ENCODE results near the gene PTHLH. TPM values are rescaled to one million over a fixed set of nuclear protein-coding genes. Genes with fewer than 3 reads are reported as not detected.

The PTHLH gene
- total and polyA plus RNA-seq, 2 experiments from 2014 or later = 3.1 to 4.5 TPM

GRCh38 chr12:27965966-27966365, 6.6 kb downstream of the PTHLH start:
- Histone ChIP-seq H3K36me3 (replicated peaks; ENCODE audit: insufficient read depth, low read depth) (no peaks in the 10 kb centered on the region), H2AFZ (no peak overlapping the region), H3K27me3 (peaks cover 50% of the 10 kb centered on the region), H4K20me1 (ENCODE audit: insufficient read depth, poor library complexity, severe bottlenecking) (no peaks in the 10 kb centered on the region), H3K27ac (no peak overlapping the region), H3K4me3 (no peak overlapping the region), H3K4me1 (ENCODE audit: insufficient read depth) (peaks cover 19% of the 10 kb centered on the region), H3K9me3 (ENCODE audit: low read depth) (no peaks in the 10 kb centered on the region), H3K79me2 (no peaks in the 10 kb centered on the region), H3K4me2 (no peak overlapping the region), H3K9me2 (replicated peaks; ENCODE audit: insufficient read depth) (no peaks in the 10 kb centered on the region)
- 93% methylated on average over 2 of the region's 2 CpGs for WGBS (ENCODE audit: low lambda C conversion rate, missing lambda C conversion rate)
- DNase-seq (ENCODE audit: low spot score) = no peak
- TF ChIP-seq EZH2 (IDR thresholded peaks at IDR 0.05; ENCODE audit: borderline replicate concordance) (no peak), CTCF (IDR thresholded peaks at IDR 0.05; ENCODE audit: poor library complexity) (no peak), EZH2phosphoT487 (IDR thresholded peaks at IDR 0.05; ENCODE audit: low read depth, severe bottlenecking, unreplicated experiment) (no peak)

DNA sequence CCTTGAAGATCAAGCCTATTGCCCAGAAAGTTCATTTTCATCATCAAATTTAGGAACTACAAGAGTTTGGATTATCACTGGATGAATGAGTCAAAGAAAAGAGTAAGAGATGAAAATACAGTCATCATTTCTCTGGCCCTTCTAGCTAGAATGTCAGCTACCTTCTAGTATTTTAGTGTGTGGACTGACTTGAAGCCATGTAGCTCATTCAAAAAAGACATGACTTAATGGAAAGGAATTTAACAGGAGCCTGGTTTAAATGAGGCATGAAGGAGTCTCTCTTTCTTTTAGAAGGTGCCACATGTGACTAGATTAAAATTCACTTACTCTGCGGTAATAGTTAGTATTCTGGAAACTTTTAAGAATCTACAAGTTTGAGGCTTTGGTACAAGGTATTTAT, 7.1 kb downstream of the PTHLH start:
- H3K27me3 ChIP-seq = peaks cover 46% of the 10 kb centered on the region

GRCh38 chr12:27964123-27964522, 8.4 kb downstream of the PTHLH start:
- TF ChIP-seq EZH2 (IDR thresholded peaks at IDR 0.05; ENCODE audit: borderline replicate concordance) (no peak), EZH2phosphoT487 (IDR thresholded peaks at IDR 0.05; ENCODE audit: low read depth, severe bottlenecking, unreplicated experiment) (no peak), CTCF (IDR thresholded peaks at IDR 0.05; ENCODE audit: poor library complexity) (no peak)
- peaks cover 43% of the 10 kb centered on the region for H3K27me3 ChIP-seq
- H3K4me1 ChIP-seq (ENCODE audit: insufficient read depth) = peaks cover 11% of the 10 kb centered on the region
- WGBS (ENCODE audit: low lambda C conversion rate, missing lambda C conversion rate) = 55% methylated on average over 4 of the region's 4 CpGs
- no peak overlapping the region for H2AFZ ChIP-seq
- H3K9me2 ChIP-seq (replicated peaks; ENCODE audit: insufficient read depth) = no peaks in the 10 kb centered on the region
- H3K4me3 ChIP-seq = no peak overlapping the region
- DNase-seq (ENCODE audit: low spot score) = no peak
- no peaks in the 10 kb centered on the region for H3K9me3 ChIP-seq (ENCODE audit: low read depth)
- no peaks in the 10 kb centered on the region for H4K20me1 ChIP-seq (ENCODE audit: insufficient read depth, poor library complexity, severe bottlenecking)
- H3K4me2 ChIP-seq = no peak overlapping the region
- H3K27ac ChIP-seq = no peak overlapping the region
- no peaks in the 10 kb centered on the region for H3K79me2 ChIP-seq
- no peaks in the 10 kb centered on the region for H3K36me3 ChIP-seq (replicated peaks; ENCODE audit: insufficient read depth, low read depth)

More for the DNA sequence above, 7.1 kb downstream of the PTHLH start:
- no peaks in the 10 kb centered on the region for H3K9me3 ChIP-seq (ENCODE audit: low read depth)
- WGBS (ENCODE audit: low lambda C conversion rate, missing lambda C conversion rate) = 31% methylated on average over 1 of the region's 1 CpG
- H3K9me2 ChIP-seq (replicated peaks; ENCODE audit: insufficient read depth) = no peaks in the 10 kb centered on the region
- H3K27ac ChIP-seq = no peak overlapping the region
- no peaks in the 10 kb centered on the region for H3K79me2 ChIP-seq
- no peak overlapping the region for H2AFZ ChIP-seq
- DNase-seq (ENCODE audit: low spot score) = no peak
- no peak overlapping the region for H3K4me3 ChIP-seq
- H3K36me3 ChIP-seq (replicated peaks; ENCODE audit: insufficient read depth, low read depth) = no peaks in the 10 kb centered on the region
- no peak overlapping the region for H3K4me2 ChIP-seq
- no peak for TF ChIP-seq CTCF (IDR thresholded peaks at IDR 0.05; ENCODE audit: poor library complexity)
- TF ChIP-seq EZH2phosphoT487 (IDR thresholded peaks at IDR 0.05; ENCODE audit: low read depth, severe bottlenecking, unreplicated experiment) = no peak
- peaks cover 14% of the 10 kb centered on the region for H3K4me1 ChIP-seq (ENCODE audit: insufficient read depth)
- H4K20me1 ChIP-seq (ENCODE audit: insufficient read depth, poor library complexity, severe bottlenecking) = no peaks in the 10 kb centered on the region

GRCh38 chr12:27960821-27961220, 11.7 kb downstream of the PTHLH start:
- DNase-seq (ENCODE audit: low spot score) = no peak
- no peaks in the 10 kb centered on the region for H3K4me1 ChIP-seq (ENCODE audit: insufficient read depth)
- no peaks in the 10 kb centered on the region for H3K79me2 ChIP-seq
- no peaks in the 10 kb centered on the region for H3K9me3 ChIP-seq (ENCODE audit: low read depth)
- H3K4me3 ChIP-seq = no peak overlapping the region
- H2AFZ ChIP-seq = no peak overlapping the region
- no peak for TF ChIP-seq EZH2phosphoT487 (IDR thresholded peaks at IDR 0.05; ENCODE audit: low read depth, severe bottlenecking, unreplicated experiment)
- TF ChIP-seq EZH2 (IDR thresholded peaks at IDR 0.05; ENCODE audit: borderline replicate concordance) = no peak
- no peak for TF ChIP-seq CTCF (IDR thresholded peaks at IDR 0.05; ENCODE audit: poor library complexity)
- 80% methylated on average over 3 of the region's 3 CpGs for WGBS (ENCODE audit: low lambda C conversion rate, missing lambda C conversion rate)
- H3K9me2 ChIP-seq (replicated peaks; ENCODE audit: insufficient read depth) = no peaks in the 10 kb centered on the region
- no peak overlapping the region for H3K4me2 ChIP-seq
- H4K20me1 ChIP-seq (ENCODE audit: insufficient read depth, poor library complexity, severe bottlenecking) = no peaks in the 10 kb centered on the region
- H3K27ac ChIP-seq = no peak overlapping the region
- no peaks in the 10 kb centered on the region for H3K36me3 ChIP-seq (replicated peaks; ENCODE audit: insufficient read depth, low read depth)
- peaks cover 10% of the 10 kb centered on the region for H3K27me3 ChIP-seq
